Inferior parietal cortex (tissue), 1 donor: ENCODE measurements around the gene PITPNC1.
"Not testable (repeated sequence)": the region's sequence is repeated elsewhere in the genome, so short reads cannot be mapped to it uniquely, and the experiment has no call there.

Experiments used
- DNase-seq: peaks from one replicate; pipeline ENCODE4 v3.0.0-alpha.2; 2016; ENCODE audit errors: extremely low spot score

Gene PITPNC1

DNA sequence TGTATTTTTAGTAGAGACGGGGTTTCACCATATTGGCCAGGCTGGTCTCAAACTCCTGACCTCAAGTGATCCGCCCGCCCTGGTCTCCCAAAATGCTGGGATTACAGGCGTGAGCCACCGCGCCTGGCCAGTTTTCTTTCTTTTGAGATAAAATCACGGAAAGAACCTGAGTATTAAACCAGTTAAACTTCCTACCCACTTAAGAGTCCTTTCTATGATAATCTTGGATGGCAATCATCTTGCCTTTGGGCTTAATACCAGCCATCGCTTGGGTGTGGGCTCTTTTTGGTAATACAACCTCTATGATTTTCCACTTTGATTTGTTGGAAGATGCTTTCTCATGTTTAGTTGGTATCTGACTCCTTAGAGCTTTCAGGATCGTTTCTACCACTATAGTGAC is 24.0 kb downstream of the PITPNC1 start:
- DNase-seq: no peak

DNA sequence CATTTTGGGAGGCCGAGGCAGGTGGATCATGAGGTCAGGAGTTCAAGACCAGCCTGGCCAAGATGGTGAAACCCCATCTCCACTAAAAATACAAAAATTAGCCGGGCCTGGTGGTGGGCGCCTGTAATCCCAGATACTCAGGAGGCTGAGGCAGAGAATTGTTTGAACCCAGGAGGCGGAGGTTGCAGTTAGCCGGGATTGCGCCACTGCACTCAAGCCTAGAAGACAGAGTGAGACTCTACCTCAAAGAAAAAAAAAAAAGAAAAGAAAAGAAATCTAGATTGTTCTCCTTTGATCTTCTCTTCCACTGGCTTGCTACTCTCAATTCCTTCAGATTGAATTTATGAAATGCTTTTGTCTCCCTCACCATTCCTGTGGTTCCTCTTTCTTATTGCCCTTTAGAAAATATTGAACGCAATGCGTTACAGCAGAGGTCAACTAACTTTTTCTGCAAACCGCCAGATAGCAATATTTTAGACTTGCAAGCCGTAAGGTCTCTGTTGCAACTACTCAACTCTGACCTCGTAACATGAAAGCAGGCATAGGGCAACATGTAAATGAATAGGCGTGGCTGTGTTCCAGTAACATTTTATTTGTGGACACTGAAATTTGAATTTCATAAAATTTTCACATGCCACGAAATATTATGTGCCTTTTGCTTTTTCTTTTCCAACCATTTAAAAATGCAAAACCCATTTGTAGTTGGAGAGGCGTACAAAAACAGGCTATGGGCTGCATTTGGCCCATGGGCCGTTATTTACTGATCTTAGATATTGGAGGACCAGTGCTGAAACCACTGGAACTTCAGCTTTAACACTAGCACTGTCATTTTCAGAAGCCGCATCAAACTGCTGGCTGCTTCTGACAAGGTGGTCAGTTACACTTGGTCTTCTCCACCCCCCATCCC is 24.8 kb downstream of the PITPNC1 start:
- DNase-seq: no peak

DNA sequence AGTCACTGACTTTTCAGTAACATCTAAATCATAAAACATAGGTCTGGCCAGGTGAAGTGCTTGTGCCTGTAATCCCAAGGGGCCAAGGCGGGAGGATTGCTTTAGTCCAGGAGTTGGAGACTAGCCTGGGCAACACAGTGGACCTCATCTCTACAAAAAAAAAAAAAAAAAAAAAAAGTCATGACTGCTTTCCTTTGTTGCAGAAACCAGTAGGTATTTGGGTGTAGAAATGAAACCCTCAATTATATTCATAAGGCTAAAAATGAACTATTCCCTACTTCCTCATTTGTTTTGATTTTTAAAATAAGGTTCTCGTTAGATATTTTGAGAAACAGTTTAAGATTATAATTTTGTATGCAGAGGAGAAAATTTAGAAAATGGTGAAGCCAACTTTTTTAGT is 26.0 kb downstream of the PITPNC1 start:
- DNase-seq: no peak

DNA sequence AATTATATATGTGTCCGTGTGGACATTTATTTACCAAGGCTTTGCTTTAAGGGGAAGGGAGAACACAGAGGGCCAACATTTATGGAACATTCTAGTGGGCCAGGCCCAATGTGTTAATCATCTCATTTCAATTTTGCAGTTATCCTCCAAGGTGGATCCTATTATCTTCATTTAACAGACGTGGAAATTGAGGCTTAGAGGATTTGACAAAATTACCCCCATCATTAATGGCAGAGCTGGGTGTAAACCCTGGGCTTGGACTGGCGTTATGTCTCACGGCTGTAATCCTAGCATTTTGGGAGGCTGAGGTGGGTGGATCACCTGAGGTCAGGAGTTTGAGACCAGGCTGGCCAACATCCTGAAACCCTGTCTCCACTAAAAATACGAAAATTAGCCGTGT is 26.4 kb downstream of the PITPNC1 start:
- DNase-seq: no peak

DNA sequence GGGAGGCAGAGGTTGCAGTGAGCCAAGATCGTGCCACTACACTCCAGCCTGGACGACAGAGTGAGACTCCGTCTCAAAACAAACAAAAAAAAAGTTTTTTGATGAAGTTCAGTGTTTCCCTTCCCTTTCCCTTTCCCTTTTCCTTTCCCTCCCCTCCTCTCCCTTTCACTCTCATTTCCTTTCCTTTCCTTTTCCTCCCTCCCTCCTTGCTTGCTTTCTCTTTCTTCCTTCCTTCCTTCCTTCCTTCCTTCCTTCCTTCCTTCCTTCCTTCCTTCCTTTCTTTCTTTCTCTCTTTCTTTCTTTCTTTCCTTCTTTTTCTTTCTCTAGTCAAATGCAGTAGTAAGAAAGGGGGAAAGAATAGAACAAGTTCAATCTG is 31.4 kb downstream of the PITPNC1 start:
- not testable (repeated sequence) for DNase-seq

DNA sequence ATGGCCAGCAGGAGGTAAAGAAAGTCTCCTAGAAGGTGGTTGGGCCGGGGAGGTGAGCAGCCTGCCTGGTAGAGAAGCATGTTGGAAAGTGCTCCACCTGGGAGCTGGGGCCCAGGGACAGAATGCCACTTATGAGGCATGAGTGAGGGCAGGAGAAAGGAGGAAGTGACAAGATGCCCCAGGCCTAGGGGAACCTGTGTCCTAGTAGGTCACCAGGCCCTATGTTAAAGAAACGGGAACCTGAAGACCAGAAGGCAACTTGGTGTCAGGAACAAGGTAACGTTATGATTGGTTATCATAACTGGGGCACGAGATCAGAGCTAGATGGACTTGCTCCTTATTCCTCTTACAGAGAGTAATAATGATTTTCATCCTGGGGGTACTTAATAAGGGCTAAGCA is 34.3 kb downstream of the PITPNC1 start:
- no peak for DNase-seq

DNA sequence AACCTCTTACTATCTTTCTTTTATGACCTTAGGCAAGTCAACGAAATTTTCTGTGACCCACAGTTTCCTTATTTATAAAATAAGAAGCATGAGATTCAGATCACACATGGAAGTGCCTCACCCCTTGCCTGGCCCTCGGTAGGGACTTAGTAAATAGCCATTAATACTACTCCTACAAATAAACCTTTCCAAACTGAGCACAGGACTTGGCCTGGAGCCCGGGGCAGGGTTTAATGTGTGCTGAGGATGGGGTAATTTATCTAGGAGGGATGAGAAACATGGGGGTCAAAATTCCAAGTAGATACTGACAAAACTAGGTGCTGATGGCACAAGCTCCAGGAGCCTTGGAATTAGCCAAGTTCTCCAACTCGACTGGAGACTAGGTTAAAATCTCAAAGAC is 35.0 kb downstream of the PITPNC1 start:
- no peak for DNase-seq

DNA sequence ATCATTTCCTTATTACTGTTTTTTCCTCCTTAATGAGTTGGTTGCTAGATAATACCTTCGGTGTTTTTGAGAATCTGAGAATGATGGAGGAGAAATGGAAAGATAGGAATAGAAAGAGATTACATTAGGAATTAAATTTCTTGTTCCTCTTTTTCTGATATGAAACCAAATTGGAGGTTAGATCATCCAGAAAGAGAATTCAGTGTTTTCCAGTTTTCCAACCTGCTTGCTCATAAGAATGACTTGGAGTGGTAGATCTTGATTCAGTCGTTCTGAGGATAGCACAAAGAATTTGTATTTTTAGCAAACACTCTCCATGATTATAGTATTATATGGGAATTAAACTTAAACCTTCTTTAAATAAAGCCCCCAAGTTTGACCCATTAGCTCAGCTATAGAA is 35.9 kb downstream of the PITPNC1 start:
- no peak for DNase-seq

DNA sequence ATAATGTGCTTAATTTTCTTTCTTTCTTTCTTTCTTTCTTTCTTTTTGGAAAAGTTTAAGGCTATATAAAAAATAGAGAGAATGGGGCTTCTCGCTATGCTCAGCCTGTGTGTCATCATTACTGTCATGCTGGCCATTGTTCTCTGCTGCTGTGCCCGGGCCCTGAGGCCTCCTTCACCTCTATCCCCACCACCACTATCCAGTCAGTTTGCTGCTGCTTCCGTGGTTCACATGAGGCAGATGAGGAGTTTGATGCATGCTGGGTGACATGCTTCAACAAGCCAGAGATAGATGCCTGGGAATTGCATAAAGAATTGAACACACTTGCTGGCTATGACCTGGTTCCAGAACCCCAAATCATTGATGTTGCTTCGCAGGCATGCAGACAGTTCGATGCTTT is 36.3 kb downstream of the PITPNC1 start:
- no peak for DNase-seq

DNA sequence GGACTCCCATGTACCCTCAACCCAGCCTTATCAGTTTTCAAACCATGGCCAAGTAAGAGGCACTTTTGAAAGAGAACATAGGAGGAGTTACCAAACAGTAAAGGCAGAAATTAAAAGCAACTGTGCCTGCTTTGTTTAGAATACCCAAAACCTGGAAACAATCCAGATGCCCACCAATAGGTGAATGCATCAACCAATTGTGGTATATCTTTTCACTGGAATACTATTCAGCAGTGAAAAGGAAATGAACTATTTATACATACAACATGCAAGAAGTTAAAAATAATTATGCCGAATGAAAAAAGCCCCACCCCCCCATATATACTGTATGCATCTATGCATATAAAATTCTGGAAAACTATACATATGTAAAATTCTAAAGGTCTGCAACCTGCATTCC is 37.0 kb downstream of the PITPNC1 start:
- DNase-seq: no peak

DNA sequence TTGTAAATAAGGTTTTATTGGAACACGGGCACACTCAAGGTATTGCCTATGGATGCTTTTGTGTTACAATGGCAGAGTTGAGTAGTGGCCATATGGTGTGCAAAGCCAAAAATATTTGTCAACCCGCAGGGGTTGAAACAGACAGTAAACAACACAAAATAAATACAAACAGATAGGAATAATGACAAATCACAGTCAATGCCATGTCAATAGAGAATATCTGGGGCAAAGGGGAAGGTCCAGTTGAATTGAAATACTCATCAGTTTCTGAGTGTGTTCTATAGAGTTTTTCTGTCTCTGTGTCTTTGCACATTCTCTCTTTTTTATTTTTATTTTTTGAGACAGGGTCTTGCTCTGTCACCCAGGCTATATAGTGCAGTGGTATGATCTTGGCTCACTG is 37.5 kb downstream of the PITPNC1 start:
- no peak for DNase-seq

DNA sequence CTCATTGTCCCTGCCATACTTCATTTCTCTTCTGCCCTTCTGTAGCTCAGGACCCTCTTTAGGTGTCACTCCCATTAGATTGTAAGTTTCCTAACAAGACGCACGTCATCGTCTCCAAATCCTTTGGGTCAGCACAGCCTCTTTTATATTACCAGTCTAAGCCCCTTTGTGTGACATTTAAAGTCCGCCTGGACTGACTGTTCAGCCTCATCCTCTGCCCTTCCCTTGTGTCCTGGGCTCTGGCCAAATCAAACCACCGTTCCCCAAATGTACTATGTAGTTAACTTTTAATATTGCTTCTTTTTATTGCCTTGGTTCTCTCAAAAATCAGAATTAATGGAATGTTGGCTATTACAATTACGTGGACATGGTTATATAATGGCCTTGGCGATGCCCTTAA is 38.2 kb downstream of the PITPNC1 start:
- no peak for DNase-seq

DNA sequence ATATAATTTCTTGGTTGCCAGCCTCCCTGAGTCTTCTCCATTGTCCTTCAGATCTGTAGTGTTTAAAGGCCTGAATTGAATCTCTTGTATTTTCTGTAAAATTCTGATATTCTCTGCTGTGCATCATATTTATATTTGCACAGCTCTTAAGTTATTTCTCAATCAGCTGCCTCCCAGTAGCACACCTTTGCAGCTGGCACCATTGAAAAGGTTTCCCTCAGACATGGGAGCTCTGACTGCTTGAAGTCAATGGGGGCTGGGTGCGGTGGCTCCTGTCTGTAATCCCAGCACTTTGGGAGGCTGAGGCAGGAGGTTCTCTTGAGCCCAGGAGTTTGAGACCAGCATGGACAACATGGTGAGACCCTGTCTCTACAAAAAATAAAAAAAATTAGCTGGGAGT is 40.4 kb downstream of the PITPNC1 start:
- DNase-seq: no peak

DNA sequence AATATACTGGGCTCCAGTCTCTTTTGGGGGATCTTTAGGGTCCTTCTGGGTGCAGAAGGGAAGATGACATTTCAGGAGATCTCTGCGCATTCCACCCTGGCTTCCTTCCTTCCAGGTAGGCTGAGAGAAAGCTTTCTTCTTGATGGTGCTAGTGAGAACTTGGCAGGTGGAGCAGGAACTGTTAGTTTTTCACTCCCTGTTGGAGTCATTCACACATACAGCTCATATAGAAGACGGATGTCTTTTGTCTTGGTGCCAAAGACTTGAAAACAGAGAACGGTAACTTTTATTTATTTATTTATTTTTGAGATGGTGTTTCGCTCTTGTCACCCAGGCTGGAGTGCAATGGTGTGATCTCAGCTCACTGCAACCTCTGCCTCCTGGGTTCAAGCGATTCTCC is 43.9 kb downstream of the PITPNC1 start:
- no peak for DNase-seq

DNA sequence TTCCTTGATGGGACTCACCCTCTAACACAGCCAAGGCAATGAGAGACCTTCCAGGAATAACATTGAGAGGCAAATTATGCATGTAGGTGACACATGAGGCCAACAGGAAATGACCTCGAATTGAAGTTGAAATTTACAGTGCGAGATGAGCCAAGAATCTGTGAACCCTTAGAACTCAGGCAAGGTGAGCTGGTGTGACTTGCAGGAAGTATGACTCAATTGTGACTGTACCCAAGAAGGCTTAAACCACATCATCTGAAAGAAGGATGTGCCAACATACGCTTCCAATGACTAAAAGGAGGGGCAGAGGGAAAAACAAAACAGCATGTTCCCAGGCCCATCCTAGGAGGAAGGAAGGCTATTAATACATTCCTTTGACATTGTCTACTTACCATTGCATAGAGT is 44.8 kb downstream of the PITPNC1 start:
- no peak for DNase-seq

DNA sequence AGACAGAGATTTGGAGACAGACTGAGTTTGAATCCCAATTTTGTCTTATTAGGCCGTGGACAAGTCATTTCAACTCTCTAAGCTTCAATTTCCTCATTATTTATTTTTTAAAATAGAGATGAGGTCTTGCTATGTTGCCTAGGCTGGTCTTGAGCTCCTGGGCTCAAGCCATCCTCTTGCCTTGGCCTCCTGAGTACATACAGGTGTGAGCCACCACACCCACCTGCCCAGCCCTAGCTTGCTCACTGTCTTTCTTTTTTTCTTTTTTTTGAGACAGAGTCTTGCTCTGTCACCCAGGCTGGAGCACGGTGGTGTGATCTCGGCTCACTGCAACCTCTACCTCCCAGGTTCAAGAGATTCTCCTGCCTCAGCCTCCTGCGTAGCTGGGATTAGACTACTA is 45.2 kb downstream of the PITPNC1 start:
- DNase-seq: not testable (repeated sequence)

DNA sequence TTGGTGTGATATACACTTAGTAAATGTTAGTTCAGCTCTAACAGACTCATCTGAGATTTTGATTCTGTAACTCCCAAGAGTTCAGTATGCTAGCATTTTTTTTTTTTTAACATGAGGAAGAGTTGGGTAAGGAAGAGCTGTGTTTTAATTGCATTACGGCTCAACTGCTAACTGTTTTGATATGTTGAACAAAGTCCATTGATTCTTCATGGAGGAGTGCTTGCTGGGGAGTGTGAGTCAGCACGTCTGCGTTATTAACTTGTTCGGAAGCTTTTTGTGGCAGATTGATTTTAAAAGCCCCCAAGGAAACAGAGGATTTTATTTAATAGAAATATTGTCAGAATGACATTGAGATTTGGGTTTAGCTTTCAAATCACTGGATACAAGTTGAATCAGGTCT is 45.8 kb downstream of the PITPNC1 start:
- no peak for DNase-seq

DNA sequence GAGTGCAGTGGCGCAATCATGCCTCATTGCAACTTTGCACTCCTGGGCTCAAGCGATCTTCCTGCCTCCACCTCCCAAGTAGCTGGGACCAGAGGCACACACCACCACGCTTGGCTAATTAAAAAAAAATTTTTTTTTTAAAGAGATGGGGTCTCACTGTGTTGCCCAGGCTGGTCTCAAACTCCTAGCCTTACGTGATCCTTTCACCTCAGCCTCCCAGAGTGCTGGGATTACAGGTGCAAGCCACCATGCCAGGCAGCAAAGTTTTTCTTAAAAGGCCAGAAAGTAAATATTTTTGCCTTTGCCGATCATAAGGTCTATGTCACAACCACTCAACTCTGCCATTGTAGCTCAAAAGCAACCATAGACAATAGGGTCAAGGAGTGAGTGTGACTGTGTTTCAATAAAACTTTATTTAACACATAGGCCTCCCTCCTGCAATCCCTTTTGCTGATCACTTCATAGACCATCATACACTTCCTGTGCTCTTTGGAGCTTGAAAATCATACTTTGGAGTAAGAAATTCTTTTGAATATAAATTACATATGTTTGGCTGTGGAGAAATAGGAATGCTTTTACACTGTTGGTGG is 48.6 kb downstream of the PITPNC1 start:
- no peak for DNase-seq

DNA sequence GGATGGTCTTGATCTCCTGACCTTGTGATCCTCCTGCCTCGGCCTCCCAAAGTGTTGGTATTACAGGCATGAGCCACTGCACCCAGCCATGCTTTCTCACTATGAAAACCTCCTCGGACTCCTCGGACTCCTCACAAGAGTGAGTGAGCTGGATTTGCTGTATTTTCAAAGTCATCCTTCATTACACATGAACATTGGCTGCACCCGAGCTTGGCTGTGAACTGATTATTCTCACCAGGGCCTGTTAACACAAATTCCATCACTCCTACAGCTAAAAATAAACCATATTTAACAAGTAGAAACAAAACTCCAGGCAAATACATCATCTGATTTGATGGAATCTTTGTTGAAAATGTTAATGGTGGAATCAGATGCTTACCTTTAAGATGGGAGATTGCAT is 50.3 kb downstream of the PITPNC1 start:
- no peak for DNase-seq

DNA sequence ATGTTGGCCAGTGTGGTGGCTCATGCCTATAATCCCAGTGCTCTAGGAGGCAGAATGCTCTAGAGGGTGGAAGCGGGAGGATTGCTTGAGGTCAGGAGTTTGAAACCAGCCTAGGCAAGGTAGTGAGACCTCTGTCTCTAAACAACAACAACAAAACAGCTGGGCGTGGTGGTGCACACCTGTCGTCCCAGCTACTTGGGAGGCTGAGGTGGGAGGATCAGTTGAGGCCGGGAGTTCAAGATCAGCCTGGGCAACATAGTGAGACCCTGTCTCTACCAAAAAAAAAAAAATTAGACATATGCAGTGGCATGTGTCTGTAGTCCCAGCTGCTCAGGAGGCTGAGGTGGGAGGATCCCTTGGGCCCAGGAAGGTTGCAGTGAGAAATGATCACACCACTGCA is 53.4 kb downstream of the PITPNC1 start:
- not testable (repeated sequence) for DNase-seq

DNA sequence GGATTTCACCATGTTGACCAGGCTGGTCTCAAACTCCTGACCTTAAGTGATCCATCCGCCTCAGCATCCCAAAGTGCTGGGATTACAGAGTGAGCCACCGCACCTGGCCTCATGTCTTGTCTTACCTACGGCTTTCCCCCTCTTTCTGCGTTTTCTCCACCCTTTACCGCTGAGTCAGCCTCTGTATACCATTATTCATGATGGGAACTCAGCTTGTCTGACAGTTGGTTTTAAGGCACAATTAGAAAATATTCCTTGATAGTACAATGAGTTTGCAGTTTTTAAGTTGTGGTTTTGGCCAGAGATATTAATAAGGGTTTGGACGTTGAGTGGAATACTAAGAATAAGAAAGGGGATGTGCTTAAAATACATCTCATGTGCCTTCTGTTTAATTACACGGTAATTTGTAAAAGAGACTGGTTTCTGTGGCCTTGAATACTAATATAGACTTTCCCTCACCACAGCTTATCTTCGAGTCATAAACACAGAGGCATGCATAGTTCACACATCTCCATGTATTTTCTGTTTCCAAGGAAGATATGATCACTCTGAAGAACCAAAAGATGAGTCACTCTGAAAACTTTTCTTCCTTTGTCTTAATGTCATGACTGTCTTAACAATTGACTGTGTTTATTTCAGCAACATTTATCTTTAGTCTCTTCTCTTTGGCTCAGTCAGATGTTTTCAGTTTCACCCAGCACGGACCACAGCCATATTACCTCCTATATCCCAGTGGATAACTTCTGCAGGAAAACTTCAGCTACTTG is 54.4 kb downstream of the PITPNC1 start:
- no peak for DNase-seq

DNA sequence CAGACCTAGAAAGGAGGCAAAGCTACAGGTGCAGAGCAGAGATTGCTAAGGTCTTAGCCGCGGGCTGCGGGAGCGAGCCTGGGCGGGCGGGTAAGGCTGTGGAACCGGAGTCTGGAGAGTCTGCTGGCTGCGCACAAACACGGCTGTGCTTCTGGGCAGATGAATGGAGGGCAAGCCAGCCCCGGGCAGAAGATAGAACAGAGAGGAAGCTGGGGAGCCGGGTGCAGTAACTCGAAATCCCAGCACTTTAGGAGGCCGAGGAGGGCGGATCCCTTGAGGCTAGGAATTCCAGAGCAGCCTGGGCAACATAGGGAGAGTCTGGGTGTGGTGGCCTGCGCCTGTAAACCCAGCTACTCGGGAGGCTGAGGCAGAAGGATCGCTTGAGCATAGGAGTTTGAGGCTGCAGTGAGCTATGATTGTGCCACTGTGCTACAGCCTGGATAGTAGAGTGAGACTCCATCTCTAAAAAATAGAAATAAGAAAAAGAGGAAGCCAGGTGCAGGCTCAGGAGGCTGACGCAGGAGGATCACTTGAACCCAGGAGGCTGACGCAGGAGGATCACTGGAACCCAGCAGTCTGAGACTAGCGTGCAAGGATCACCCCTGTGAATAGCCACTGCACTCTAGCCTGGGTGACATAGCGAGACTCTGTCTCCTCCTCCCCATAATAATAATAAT is 56.3 kb downstream of the PITPNC1 start:
- no peak for DNase-seq
